Type B pancreatic cell (in vitro differentiated cells): ENCODE results near the gene RERE. TPM values are rescaled to one million over a fixed set of nuclear protein-coding genes. Genes with fewer than 3 reads are reported as not detected.

Source experiments
- DNase-seq: peaks from one replicate; pipeline ENCODE4 v3.0.0; 2021; ENCODE audit warnings: mixed read lengths; ENCODE audit not compliant: unreplicated experiment; ENCODE audit errors: extremely low spot score
- H3K27ac Mint-ChIP-seq: 2 replicates; pipeline ENCODE4 v1.8.0; 2021; ENCODE audit warnings: mild to moderate bottlenecking, mixed read lengths
- H3K27me3 Mint-ChIP-seq: 2 replicates; pipeline ENCODE4 v1.8.0; 2021; ENCODE audit warnings: mixed read lengths
- H3K36me3 Mint-ChIP-seq: 2 replicates; pipeline ENCODE4 v1.8.0; 2021; ENCODE audit warnings: mixed read lengths
- H3K4me1 Mint-ChIP-seq: one replicate; pipeline ENCODE4 v1.8.0; 2021; ENCODE audit warnings: mixed read lengths; ENCODE audit not compliant: unreplicated experiment
- H3K4me3 Mint-ChIP-seq: 2 replicates; pipeline ENCODE4 v1.8.0; 2021; ENCODE audit warnings: mild to moderate bottlenecking, mixed read lengths
- H3K9me3 Mint-ChIP-seq: 2 replicates; pipeline ENCODE4 v1.8.0; 2021; ENCODE audit warnings: mixed read lengths
- CTCF ChIP-seq: fragments of 200-600 bp; sonication (generic); conservative IDR thresholded peaks from 2 replicates; pipeline ENCODE4 v1.5.0; 2021; ENCODE audit warnings: antibody characterized with exemption, mild to moderate bottlenecking
- total RNA-seq: library from RNA; stranded (reverse); gene quantifications from 2 replicates; pipeline ENCODE4 v1.2.1, GENCODE V29; 2021; ENCODE audit warnings: low replicate concordance

Gene RERE
- total RNA-seq, 1 donor from 2014 or later: 141 TPM

- peak overlapping the region; percentile 95 for H3K27ac Mint-ChIP-seq
- peaks cover 4% of the 10 kb centered on the region for H3K36me3 Mint-ChIP-seq
- H3K9me3 Mint-ChIP-seq: no peaks in the 10 kb centered on the region
- DNase-seq: peak; percentile 87
- peak overlapping the region; percentile 92 for H3K4me3 Mint-ChIP-seq
- no peaks in the 10 kb centered on the region for H3K27me3 Mint-ChIP-seq
- peaks cover 17% of the 10 kb centered on the region for H3K4me1 Mint-ChIP-seq
- peak; percentile 39 for TF ChIP-seq CTCF
These were observed 393.5 kb downstream of the RERE start for GRCh38 chr1:8423692-8424538.

- peaks cover 6% of the 10 kb centered on the region for H3K36me3 Mint-ChIP-seq
- no peak for TF ChIP-seq CTCF
- peaks cover 19% of the 10 kb centered on the region for H3K4me1 Mint-ChIP-seq
- DNase-seq: no peak
- H3K27ac Mint-ChIP-seq: no peak overlapping the region
- no peak overlapping the region for H3K4me3 Mint-ChIP-seq
- H3K9me3 Mint-ChIP-seq: no peaks in the 10 kb centered on the region
- H3K27me3 Mint-ChIP-seq: no peaks in the 10 kb centered on the region
These were observed 394.2 kb downstream of the RERE start for GRCh38 chr1:8423269-8423691.

- H3K4me1 Mint-ChIP-seq: peaks cover 25% of the 10 kb centered on the region
- H3K36me3 Mint-ChIP-seq: peaks cover 8% of the 10 kb centered on the region
- no peak overlapping the region for H3K4me3 Mint-ChIP-seq
- no peak for DNase-seq
- no peak overlapping the region for H3K27ac Mint-ChIP-seq
- TF ChIP-seq CTCF: no peak
- no peaks in the 10 kb centered on the region for H3K9me3 Mint-ChIP-seq
- no peaks in the 10 kb centered on the region for H3K27me3 Mint-ChIP-seq
These were observed 394.8 kb downstream of the RERE start for GRCh38 chr1:8422510-8423268.

- H3K27me3 Mint-ChIP-seq: no peaks in the 10 kb centered on the region
- no peaks in the 10 kb centered on the region for H3K9me3 Mint-ChIP-seq
- no peak overlapping the region for H3K4me3 Mint-ChIP-seq
- peaks cover 10% of the 10 kb centered on the region for H3K36me3 Mint-ChIP-seq
- H3K4me1 Mint-ChIP-seq: peaks cover 27% of the 10 kb centered on the region
- no peak overlapping the region for H3K27ac Mint-ChIP-seq
- DNase-seq: no peak
- TF ChIP-seq CTCF: no peak
These were observed 395.7 kb downstream of the RERE start for GRCh38 chr1:8421721-8422120.

DNA sequence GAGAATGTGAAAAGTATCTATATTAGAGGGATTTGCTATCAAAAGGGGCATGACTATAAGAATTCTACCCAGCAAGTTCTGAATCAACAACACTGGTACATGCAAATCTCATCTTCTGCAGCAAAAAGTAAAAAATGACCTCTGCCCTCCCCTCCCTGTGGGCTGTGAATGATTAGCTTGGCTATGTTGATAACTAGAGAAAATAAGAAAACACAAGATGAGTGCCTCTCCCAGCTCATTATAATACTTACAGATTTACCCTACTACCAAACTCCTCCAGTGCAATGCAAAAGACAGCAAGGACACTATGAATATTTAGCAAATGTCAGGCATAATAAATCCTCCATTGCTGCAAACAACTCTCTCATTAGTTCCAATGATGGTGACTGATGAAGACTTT, 397.1 kb downstream of the RERE start:
- H3K4me1 Mint-ChIP-seq: peaks cover 30% of the 10 kb centered on the region
- TF ChIP-seq CTCF: no peak
- H3K9me3 Mint-ChIP-seq: no peaks in the 10 kb centered on the region
- H3K36me3 Mint-ChIP-seq: peaks cover 20% of the 10 kb centered on the region
- H3K4me3 Mint-ChIP-seq: no peak overlapping the region
- no peaks in the 10 kb centered on the region for H3K27me3 Mint-ChIP-seq
- no peak overlapping the region for H3K27ac Mint-ChIP-seq
- DNase-seq: no peak
